Testis (tissue), 2 donors: ENCODE measurements around the gene ZBTB7C.

ENCODE experiments used
- POLR2A ChIP-seq: fragments of 450-650 bp; IDR thresholded peaks from one replicate; pipeline ENCODE4 v1.6.1; 2017; ENCODE audit warnings: antibody characterized with exemption, mild to moderate bottlenecking, moderate library complexity
- TF ChIP-seq, protein P1 (sequence below), 3 experiments: fragments of 450-650 bp in 2 of 3; fragments of 200-600 bp in 1 of 3; sonication (generic) in 1 of 3; IDR thresholded peaks; one replicate each; pipeline ENCODE4 v1.5.1; 2016 to 2019; ENCODE audit warnings: antibody characterized with exemption in 3 of 3, mild to moderate bottlenecking in 2 of 3, moderate library complexity in 1 of 3

DNA sequence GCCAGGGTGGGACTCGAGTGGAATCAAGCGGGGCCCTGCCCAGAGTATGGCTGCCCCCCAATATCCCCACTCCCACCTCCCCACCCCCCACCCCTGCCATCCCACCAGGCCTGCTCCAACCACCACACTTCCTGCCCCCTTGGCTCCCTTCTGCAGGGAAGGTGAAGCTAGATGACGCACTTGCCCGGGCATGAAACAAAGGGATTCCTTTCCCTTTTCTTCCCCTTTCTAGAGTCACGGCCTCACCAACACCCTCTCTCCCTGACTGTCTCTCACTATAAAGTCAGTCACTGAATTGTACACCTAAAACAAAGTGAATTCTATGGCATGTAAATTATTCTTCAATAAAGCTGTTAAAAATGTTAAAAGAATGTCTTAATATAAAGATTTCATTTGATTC, 16.0 kb downstream of the ZBTB7C start:
- TF ChIP-seq, protein P1, sequence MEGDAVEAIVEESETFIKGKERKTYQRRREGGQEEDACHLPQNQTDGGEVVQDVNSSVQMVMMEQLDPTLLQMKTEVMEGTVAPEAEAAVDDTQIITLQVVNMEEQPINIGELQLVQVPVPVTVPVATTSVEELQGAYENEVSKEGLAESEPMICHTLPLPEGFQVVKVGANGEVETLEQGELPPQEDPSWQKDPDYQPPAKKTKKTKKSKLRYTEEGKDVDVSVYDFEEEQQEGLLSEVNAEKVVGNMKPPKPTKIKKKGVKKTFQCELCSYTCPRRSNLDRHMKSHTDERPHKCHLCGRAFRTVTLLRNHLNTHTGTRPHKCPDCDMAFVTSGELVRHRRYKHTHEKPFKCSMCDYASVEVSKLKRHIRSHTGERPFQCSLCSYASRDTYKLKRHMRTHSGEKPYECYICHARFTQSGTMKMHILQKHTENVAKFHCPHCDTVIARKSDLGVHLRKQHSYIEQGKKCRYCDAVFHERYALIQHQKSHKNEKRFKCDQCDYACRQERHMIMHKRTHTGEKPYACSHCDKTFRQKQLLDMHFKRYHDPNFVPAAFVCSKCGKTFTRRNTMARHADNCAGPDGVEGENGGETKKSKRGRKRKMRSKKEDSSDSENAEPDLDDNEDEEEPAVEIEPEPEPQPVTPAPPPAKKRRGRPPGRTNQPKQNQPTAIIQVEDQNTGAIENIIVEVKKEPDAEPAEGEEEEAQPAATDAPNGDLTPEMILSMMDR (IDR thresholded peaks at IDR 0.05), result no peak
- no peak for TF ChIP-seq POLR2A
